Activated naive CD4-positive, alpha-beta T cell treated with anti-CD3 and anti-CD28 coated beads, Interleukin-2, amount 50 U/mL, for 72 hours (primary cell): ENCODE data around the gene DLG2. TPM values are rescaled to one million over a fixed set of nuclear protein-coding genes. Genes with fewer than 3 reads are reported as not detected.
"Not testable (repeated sequence)": the region's sequence is repeated elsewhere in the genome, so short reads cannot be mapped to it uniquely, and the experiment has no call there.

Source experiments
- ATAC-seq, 2 donors: fragments of 150-1000 bp; cut with Tn5 transposase; 2 replicates each; pipeline ENCODE4 v1.10.0; 2021; ENCODE audit warnings: mild to moderate bottlenecking in 2 of 2, moderate library complexity in 2 of 2
- DNase-seq, 2 donors: peaks; one replicate each; pipeline ENCODE4 v3.0.0; 2021 to 2022; ENCODE audit warnings: low spot score in 2 of 2
- H3K27ac Mint-ChIP-seq, 2 donors: one replicate each; pipeline ENCODE4 v1.8.0; 2022; ENCODE audit warnings: mild to moderate bottlenecking in 2 of 2, mixed read lengths in 2 of 2
- H3K36me3 Mint-ChIP-seq, 2 donors: one replicate each; pipeline ENCODE4 v1.8.0; 2022; ENCODE audit warnings: mixed read lengths in 2 of 2
- H3K9me3 Mint-ChIP-seq, 2 donors: one replicate each; pipeline ENCODE4 v1.8.0; 2022; ENCODE audit warnings: mixed read lengths in 2 of 2
- total RNA-seq, 2 donors: library from RNA; stranded (reverse); gene quantifications; one replicate each; pipeline ENCODE4 v1.2.3, GENCODE V29; 2022

DLG2 gene
- total RNA-seq, 2 donors from 2014 or later: 4.2 to 5.4 TPM

DNA sequence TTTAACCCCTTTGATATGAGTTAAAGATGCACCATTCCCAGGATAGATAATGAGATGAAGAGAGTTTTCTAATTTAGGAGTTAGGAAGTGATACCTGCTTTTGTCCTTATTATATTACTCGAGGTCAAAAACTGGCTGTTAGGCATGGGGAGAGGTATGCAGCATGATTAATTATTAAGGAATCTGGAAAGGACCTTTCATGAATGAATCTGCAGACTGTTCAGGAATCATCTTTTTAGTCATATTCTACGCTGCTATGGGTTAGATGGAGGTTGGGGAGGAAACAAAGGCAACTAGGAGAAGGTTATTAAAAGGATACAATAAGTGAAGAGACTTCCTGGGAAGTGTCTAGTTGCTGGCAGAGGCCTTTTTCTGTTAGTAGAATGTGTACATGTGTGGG lies 1848.5 kb downstream of the DLG2 start:
- H3K27ac Mint-ChIP-seq: no peak overlapping the region

GRCh38 chr11:83773950-83774880 lies 1852.9 kb downstream of the DLG2 start:
- H3K36me3 Mint-ChIP-seq: no peaks in the 10 kb centered on the region
- DNase-seq: no peak
- H3K9me3 Mint-ChIP-seq: no peaks in the 10 kb centered on the region
- no peak for ATAC-seq
- H3K27ac Mint-ChIP-seq: no peak overlapping the region

More for the DNA sequence above, 1848.5 kb downstream of the DLG2 start:
- Mint-ChIP-seq H3K9me3 (no peaks in the 10 kb centered on the region), H3K36me3 (no peaks in the 10 kb centered on the region)
- DNase-seq: no peak
- ATAC-seq: no peak

GRCh38 chr11:83768489-83768888 lies 1858.7 kb downstream of the DLG2 start:
- H3K9me3 Mint-ChIP-seq: no peaks in the 10 kb centered on the region
- ATAC-seq (no peak), DNase-seq (no peak)
- H3K27ac Mint-ChIP-seq: no peak overlapping the region
- H3K36me3 Mint-ChIP-seq: no peaks in the 10 kb centered on the region

DNA sequence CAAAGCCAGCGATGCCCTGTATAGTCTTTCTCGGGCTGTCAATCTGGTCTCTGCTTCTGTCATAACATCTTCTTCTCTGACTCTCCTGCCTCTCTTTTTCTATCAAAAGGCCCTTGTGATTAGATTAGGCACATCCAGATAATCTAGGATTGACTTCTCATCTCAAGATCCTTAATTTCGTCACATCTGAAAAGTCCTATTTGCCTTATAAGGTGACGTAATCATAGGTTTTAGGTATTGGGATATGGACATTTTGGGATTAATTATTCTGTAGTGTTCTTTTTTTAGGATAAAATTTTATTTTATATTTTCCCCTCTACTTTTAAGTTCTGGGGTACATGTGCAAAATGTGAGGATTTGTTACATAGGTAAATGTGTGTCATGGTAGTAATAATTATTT lies 1860.2 kb downstream of the DLG2 start:
- H3K9me3 Mint-ChIP-seq: no peaks in the 10 kb centered on the region
- H3K36me3 Mint-ChIP-seq: no peaks in the 10 kb centered on the region
- H3K27ac Mint-ChIP-seq: no peak overlapping the region
- DNase-seq (no peak), ATAC-seq (no peak)

GRCh38 chr11:83764643-83765042 lies 1862.5 kb downstream of the DLG2 start:
- Mint-ChIP-seq H3K36me3 (no peaks in the 10 kb centered on the region), H3K9me3 (no peaks in the 10 kb centered on the region), H3K27ac (no peak overlapping the region)
- no peak for DNase-seq
- ATAC-seq: peak in 1 of 2 donors; percentile 84

DNA sequence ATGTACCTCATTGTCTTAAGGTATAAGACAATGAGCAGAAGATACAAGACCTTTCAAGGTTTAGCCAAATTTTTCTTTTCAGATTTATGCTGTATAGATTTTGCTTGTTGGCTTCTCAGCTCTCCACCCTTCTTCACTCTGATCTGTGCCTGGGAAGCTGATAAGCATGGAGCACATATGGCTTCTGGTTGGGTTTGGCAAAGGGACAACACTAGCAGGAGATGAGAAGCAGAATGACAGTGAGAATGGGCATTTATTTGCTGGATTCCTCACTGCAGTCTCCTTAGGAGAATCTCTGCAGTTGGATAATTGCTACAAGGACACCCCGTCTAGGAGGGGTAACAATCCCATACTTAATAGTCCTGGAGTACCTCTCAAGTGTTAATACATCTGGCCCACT lies 1866.2 kb downstream of the DLG2 start:
- Mint-ChIP-seq H3K27ac (no peak overlapping the region), H3K9me3 (no peaks in the 10 kb centered on the region), H3K36me3 (no peaks in the 10 kb centered on the region)
- DNase-seq (no peak), ATAC-seq (no peak)

DNA sequence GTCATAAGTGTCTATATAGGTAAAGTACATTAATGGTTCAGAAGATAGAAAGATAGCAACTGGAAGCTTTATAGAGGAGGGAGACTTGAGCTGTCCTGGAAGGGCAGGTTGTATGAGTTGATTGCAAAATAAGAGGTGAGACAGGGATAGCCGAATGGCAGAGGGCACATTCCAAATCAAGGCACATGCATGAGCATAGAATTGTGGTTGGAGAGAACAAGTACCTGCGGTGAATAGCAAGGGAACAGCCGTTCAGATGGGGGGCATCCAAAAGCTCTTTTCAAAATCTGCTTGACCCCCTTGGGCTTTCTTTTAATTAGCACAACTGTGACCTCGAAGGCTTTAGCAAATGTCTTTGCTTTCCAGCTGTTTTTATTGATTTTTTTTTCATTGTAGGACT lies 1868.0 kb downstream of the DLG2 start:
- no peak for ATAC-seq
- no peaks in the 10 kb centered on the region for H3K9me3 Mint-ChIP-seq
- no peak overlapping the region for H3K27ac Mint-ChIP-seq
- DNase-seq: no peak
- H3K36me3 Mint-ChIP-seq: no peaks in the 10 kb centered on the region

GRCh38 chr11:83751041-83751440 lies 1876.1 kb downstream of the DLG2 start:
- Mint-ChIP-seq H3K27ac (no peak overlapping the region), H3K9me3 (peaks cover 0 to 7% of the 10 kb centered on the region in 2 donors), H3K36me3 (no peaks in the 10 kb centered on the region)
- no peak for ATAC-seq
- DNase-seq: no peak

DNA sequence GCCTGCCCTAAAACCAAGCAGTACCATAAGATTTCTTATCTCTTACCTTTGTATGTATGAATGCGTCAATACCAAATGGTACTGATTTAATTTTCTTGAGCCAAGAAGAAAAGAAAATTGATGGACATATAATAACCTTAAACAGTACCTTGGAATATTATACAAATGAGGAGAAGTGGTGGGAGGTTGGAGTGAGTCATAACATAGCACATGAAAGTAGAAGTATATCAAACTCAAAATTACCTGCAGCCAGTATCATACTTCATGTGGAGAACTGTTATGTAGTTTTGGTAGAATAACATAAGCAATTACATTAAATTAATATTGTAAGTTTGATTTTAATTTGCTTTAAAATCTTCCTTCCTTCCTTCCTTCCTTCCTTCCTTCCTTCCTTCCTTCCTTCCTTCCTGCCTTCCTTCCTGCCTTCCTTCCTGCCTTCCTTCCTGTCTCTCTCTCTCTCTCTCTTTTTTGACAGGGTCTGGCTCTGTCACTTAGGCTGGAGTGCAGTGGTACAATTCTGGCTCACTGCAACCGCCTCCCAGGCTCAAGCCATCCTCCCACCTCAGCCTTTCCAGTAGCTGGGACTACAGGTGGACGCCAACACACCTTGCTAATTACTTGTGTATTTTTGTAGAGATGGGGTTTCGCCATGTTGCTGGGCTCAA lies 1880.1 kb downstream of the DLG2 start:
- H3K27ac Mint-ChIP-seq: no peak overlapping the region
- no peak for ATAC-seq
- peaks cover 0 to 6% of the 10 kb centered on the region in 2 donors for H3K36me3 Mint-ChIP-seq
- DNase-seq: no peak
- H3K9me3 Mint-ChIP-seq: peaks cover 4 to 18% of the 10 kb centered on the region in 2 donors

DNA sequence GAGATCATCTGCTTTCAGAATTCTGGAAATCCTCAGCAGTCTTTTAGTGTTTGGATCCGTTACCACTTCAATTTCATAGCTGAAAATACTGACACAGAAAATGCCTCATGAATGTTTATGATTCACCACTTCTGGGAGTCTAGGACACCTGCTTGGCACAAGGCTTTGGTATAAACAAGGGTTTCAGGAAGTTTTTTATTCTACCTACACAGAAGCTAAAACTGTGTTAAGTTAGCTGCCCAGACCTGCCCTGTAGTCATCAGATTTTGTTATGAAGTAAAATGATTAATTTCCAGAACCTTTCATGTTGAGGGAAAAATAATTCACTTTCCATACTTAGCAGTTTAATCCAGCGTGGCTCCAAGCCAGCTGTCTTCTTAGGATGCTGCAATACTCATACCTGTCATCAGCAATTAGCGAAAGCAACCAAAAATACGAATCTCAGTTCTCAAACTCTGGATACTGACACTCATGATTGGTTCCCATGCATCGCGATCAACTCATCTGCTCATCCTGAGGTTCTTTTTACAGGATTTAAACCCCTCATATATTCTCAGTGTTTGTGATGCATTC lies 1882.4 kb downstream of the DLG2 start:
- H3K9me3 Mint-ChIP-seq: peaks cover 4 to 11% of the 10 kb centered on the region in 2 donors
- H3K27ac Mint-ChIP-seq: no peak overlapping the region
- peaks cover 0 to 6% of the 10 kb centered on the region in 2 donors for H3K36me3 Mint-ChIP-seq
- ATAC-seq (no peak), DNase-seq (no peak)

GRCh38 chr11:83736684-83737083 lies 1890.5 kb downstream of the DLG2 start:
- ATAC-seq (no peak), DNase-seq (no peak)
- no peaks in the 10 kb centered on the region for H3K9me3 Mint-ChIP-seq
- no peaks in the 10 kb centered on the region for H3K36me3 Mint-ChIP-seq
- H3K27ac Mint-ChIP-seq: no peak overlapping the region

DNA sequence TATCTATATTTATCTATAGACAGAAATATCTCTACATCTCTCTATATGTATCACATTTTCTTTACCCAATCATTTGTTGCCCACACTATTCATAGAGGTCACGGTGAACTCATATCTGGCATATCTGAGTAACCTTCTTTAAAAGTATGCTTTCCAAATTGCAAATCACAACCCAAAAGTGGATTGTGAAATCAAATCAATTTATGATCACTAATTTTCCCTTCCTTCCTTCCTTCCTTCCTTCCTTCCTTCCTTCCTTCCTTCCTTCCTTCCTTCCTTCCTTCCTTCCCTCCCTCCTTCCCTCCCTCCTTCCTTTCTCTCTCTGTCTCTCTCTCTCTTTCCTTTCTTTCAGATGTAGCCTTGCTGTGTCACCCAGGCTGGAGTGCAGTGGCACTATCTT lies 1893.0 kb downstream of the DLG2 start:
- no peaks in the 10 kb centered on the region for H3K9me3 Mint-ChIP-seq
- no peaks in the 10 kb centered on the region for H3K36me3 Mint-ChIP-seq
- H3K27ac Mint-ChIP-seq: no peak overlapping the region
- DNase-seq: no peak
- ATAC-seq: no peak

- ATAC-seq, H3K9me3 Mint-ChIP-seq, H3K36me3 Mint-ChIP-seq, H3K27ac Mint-ChIP-seq, DNase-seq: not testable (repeated sequence)
These were observed 1895.9 kb downstream of the DLG2 start for GRCh38 chr11:83731288-83731687.

- H3K9me3 Mint-ChIP-seq: no peaks in the 10 kb centered on the region
- DNase-seq (no peak), ATAC-seq (no peak)
- no peaks in the 10 kb centered on the region for H3K36me3 Mint-ChIP-seq
- no peak overlapping the region for H3K27ac Mint-ChIP-seq
These were observed 1898.9 kb downstream of the DLG2 start for GRCh38 chr11:83728281-83728680.

DNA sequence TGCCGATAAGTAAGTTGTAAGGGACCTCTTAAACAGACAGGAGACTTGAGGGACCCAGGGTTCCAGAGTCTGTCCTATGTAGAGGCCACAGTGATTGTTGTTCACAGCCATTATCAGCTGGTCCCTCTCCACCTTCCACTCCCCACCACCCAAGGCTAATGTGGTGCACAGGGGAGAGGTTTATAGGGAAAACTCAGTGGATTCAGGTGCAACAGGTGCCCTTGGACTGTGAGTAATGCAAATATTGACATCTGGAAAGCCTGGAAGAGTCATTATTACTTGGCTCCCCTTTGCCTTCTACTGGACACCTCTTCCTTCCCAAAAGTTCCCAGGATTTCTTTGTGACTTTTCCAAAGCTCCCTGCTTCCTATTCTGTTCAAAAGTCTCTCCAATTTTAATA lies 1899.9 kb downstream of the DLG2 start:
- H3K27ac Mint-ChIP-seq: no peak overlapping the region
- no peak for DNase-seq
- H3K36me3 Mint-ChIP-seq: no peaks in the 10 kb centered on the region
- ATAC-seq: no peak
- H3K9me3 Mint-ChIP-seq: no peaks in the 10 kb centered on the region

GRCh38 chr11:83726316-83726715 lies 1900.8 kb downstream of the DLG2 start:
- DNase-seq (no peak), ATAC-seq (no peak)
- Mint-ChIP-seq H3K36me3 (no peaks in the 10 kb centered on the region), H3K9me3 (no peaks in the 10 kb centered on the region), H3K27ac (no peak overlapping the region)

- no peak for DNase-seq
- no peak for ATAC-seq
- no peak overlapping the region for H3K27ac Mint-ChIP-seq
- no peaks in the 10 kb centered on the region for H3K9me3 Mint-ChIP-seq
- no peaks in the 10 kb centered on the region for H3K36me3 Mint-ChIP-seq
These were observed 1901.4 kb downstream of the DLG2 start for GRCh38 chr11:83725728-83726127.

GRCh38 chr11:83725269-83725560 lies 1901.9 kb downstream of the DLG2 start:
- H3K36me3 Mint-ChIP-seq: no peaks in the 10 kb centered on the region
- ATAC-seq (no peak), DNase-seq (no peak)
- no peak overlapping the region for H3K27ac Mint-ChIP-seq
- H3K9me3 Mint-ChIP-seq: no peaks in the 10 kb centered on the region
